HG03175 (cell line): ENCODE data around the gene TUSC2.

ENCODE experiments used
- ATAC-seq: cut with Tn5 transposase; IDR thresholded peaks from one replicate; pipeline ENCODE4 v1.9.1; 2021; ENCODE audit warnings: mild to moderate bottlenecking, moderate library complexity; ENCODE audit not compliant: unreplicated experiment

The TUSC2 gene

DNA sequence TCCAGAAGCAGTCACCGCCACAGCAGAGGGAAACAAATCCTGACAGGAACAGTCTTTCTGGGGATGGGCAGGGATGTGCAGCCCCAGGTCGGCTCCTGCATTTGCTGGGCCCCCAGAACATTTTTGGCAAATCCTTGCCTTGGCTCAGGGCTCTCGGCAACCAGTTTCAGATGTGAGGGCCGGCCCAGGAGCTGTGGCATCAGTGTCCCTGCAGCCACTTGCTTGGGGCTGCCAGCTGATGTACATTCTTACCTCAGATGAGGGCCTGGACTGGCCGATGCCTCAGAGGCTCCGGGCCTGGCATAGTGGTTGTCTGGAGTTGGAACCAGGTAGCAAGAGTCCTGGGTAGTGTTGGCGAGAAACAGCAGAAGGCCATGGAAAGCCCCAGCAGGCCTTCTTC lies 26.8 kb upstream of the TUSC2 start:
- ATAC-seq = no peak

DNA sequence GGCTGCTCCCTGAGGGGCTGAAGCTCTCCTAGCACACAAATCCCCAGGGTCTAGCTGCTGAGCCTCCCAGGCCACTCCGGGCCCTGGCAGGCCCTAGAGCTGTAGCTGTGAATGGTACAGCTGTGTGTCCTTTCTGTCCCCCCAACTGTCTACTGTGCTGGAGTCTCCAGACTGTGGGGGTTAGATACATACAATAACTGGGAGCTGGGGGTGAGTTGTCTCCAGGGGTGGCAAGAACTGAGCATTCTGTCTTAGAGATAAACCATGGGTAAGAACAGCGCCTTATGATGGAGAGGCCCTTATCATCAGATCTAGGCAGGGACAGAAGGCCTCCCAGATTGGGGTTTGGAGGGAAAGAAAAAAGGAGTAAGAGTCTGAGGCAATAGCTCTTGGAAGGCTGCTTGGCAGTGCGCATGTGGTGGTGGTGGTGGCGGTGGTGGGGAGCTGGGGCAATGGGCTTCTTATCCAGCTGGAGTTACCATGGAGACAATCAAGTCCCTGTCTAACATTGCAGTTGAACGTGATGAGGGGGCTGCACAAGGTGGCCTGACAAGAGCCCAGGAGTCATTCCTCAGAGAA lies 26.3 kb upstream of the TUSC2 start:
- ATAC-seq = no peak

DNA sequence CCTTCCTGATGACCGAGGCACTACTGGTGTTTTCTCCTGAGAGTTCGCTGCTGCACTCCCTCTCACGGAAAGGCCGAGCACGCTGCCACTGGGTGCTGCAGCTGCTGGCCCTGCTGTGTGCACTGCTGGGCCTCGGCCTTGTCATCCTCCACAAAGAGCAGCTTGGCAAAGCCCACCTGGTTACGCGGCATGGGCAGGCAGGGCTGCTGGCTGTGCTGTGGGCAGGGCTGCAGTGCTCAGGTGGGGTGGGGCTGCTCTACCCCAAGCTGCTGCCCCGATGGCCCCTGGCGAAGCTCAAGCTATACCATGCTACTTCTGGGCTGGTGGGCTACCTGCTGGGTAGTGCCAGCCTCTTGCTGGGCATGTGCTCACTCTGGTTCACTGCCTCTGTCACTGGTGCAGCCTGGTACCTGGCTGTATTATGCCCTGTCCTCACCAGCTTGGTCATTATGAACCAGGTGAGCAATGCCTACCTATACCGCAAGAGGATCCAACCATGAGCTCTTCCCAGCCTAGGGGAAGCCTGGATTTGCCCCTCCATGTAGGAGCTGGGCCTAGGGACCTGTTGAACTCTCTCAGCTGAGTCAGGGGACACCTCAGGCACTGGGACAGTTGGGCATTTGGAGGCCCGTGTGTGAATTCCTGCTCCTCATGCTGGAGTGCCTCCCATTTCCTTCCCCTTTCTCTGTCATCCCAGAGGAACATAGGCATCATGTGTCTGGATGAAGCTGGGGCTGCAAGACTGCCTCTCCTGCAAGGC lies 25.4 kb upstream of the TUSC2 start:
- no peak for ATAC-seq

DNA sequence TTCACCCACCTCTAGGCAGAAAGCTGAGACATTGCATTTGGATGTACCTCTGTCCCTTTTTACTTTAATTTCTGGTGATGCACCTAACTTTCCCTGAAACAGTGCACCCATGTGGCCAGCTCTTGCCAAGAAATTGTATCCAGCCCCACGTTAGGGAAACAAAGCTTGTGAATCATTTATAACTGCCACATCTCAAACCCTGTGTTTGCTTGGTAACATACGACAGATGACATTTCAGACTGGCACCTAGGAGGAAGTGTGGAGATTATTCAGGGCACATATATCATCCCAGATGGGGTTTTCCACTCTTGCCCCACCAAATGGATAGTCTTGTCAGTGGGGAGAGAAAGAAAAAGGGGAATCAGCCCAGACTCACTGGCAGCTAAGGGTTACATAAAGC lies 24.8 kb upstream of the TUSC2 start:
- ATAC-seq = no peak

DNA sequence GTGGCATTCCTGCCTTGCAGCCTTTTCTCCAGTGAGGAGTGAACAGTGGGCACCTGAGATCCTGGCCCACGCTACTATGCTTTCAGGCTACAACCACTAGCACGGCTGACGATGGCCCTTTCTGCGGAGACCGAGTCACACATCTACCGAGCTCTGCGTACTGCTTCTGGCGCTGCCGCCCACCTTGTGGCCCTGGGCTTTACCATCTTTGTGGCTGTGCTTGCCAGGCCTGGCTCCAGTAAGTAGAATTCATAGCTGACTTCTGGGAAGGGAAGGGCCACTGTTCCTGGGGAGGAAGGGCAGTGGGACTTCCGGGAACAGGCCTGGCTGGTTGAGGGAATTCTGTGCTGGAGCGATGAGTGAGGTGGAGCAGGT lies 23.3 kb upstream of the TUSC2 start:
- no peak for ATAC-seq

DNA sequence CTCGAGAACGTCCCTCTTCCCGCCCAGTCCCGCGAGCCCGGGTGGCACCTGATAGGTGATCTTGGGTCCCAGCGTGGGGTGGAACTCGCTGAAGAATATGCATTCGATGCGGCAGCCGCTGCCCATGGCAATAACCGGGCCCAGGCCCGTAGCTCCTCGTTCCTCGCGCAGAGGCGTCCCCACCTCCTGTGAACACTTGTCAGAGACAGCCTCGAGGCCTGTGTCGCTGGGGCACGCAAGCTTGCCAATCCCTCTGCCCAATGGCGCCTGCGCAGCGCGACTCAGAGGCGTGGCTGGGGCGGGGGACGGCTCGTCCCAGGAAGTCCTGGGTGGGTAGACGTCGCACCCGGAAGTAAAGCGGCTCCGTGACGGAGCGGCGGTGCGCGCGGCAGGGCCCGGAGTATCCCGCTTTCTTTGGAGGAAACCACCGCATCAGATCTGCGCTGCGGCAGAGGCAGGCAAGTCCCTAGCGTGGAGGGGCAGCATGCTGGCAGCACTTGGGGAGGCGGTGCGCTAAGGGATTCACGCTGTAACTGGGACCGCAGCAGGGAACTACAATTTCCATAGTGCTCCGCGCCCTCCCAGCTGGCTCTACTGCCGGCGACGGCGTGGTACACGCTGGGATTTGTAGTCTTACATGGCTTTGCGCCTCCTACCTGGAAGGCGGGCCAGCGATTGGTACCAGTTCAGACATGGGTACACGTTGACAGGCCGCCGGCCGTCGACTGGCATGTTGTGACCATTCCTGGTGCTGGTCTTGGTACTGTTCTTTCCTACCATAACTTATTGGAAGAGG lies 22.7 kb upstream of the TUSC2 start, which contains the start of the genes CYB561D2 and NPRL2:
Gene CYB561D2 (plus strand): TSS at position 336 of the 796 bp plus-strand sequence. CDS start 572 bp downstream, outside the sequence.
Gene NPRL2 (minus strand): TSS at position 249 of the 796 bp plus-strand sequence. CDS start 123 bp downstream, at position 126.
- ATAC-seq = peak; percentile 85

DNA sequence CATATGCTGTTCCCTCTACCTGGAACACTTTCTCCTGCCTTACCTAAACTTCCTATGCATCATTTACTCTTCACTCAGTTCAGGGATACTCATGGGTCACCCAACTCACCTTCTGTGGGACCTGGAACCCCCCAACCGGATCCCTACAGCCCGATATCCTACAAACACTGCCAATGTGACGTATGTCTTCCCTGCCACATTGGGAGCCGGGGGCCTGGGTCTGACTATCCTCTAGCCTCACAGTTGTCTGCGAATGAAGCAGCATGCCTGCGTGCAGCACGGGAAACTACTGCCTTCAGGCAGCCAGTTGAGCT lies 22.1 kb upstream of the TUSC2 start:
- ATAC-seq = no peak

DNA sequence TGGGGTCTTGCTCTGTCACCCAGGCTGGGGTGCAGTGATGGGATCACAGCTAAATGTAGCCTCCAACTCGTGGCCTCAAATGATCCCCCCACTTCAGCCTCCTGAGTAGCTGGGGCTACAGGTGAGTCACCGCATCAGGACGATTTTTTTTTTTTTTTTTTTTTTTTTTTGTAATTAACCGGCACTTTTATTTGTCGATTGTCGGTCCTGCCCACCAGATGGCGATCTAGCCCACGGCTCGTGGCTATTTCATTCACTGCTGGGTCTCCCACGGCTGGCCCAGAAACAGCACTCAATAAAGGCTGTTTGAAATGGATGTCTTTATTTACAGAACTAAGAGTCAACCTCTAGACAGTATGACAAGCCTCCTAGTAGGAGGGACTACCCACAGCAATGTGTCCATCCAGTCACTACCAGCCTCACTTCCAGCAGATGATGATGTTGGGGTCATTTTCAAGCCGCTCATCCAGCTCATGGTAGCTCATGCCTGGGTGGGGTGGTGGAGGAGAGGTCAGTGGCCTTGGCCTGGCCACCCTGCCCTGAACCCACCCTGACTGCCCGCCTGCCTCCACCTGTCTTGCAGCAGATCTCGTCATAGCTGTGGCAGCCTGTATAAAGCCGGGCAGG lies 19.3 kb upstream of the TUSC2 start:
- ATAC-seq = no peak

DNA sequence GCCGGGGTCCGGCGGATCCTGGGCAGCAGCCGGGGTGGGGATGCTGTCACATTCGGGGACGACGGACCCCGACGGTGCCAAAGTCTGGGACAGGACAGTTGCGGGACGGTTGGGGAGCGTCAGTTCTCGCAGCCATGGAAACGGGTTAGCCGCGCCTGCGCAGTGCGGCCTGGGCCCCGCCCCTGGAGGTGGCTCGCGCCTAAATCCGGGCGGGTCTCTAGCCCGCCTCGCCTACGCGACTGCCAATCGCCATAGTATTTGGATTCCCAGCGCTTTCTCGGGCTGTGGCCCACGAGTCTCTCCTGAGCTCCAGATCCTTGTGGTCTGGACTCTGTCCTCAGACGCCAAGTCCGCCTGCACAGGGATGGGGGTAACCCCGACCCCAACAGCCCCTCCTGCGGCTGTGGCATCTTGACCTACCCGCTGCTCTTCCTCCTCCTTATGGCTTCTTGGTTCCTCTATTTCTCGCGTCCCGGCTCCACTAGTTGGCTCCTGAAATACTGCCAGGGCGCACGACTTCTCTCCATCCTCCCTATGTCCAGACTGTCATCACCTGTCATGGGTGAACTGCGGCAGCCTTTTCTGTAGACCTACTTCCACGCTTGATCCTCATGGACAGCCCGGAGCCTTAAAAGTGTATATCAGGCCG lies 17.7 kb upstream of the TUSC2 start, which contains the start of gene ZMYND10:
Gene ZMYND10 (minus strand): TSS at position 147 of the 649 bp plus-strand sequence. CDS start 153 bp downstream, outside the sequence.
- ATAC-seq = peak; percentile 30

DNA sequence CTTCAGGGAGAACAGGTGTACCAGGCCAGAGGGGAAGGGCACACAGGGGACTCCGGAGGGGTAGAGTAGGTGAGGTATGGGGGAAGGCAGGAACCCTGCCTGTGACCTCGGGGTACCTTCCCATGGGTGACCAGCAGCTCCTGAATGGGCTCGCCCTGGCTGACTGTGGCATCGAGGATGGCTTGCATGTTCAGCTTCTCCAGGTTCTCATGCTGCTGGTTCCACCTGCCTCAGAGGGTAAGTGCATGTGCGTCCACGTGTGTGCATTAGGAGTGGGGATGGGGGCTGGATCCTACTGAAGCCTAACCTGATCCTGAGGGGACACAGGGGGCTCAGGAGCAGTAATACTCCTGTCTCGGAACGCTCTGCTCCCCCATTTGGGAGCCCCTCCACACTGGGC lies 17.0 kb upstream of the TUSC2 start:
- ATAC-seq = no peak

DNA sequence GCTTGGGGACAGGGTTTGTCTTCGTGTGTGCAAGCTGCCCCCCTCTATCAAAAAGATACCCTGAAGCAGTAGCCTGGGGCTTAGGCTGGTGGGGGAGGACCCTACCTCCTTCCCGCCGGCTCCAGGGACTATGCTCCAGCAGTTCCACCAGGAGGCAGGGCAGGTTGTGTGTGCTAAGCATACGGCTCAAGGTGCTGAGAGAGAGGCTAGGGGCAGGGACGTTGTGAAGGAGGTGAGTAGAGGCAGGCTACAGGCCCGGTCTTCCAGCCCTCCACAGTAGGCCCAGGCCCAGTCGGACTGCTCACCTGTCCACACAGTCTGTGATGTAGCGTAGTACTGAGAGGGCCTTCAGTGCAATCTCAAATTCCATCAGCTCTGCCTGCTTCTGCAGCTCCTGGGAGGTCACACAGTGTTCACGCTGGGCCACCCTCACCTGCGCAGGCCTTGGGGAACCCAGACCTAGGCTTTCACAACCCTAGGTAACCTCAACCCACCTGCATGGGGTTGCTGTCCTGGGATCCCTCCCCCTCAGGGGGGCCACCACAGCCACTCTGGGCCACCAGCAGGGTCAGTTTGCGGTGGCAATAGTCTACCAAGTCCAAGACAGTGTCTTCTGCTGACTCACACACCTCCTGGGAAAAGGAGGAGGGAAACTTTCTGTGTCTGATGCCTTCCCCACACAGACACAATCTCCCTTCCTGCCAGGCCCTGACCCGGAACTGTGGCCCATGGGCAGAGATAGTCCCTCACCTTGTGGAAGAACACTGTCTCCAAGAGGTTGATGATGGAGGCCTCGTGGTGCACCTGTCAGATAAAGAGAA lies 15.0 kb upstream of the TUSC2 start:
- no peak for ATAC-seq

DNA sequence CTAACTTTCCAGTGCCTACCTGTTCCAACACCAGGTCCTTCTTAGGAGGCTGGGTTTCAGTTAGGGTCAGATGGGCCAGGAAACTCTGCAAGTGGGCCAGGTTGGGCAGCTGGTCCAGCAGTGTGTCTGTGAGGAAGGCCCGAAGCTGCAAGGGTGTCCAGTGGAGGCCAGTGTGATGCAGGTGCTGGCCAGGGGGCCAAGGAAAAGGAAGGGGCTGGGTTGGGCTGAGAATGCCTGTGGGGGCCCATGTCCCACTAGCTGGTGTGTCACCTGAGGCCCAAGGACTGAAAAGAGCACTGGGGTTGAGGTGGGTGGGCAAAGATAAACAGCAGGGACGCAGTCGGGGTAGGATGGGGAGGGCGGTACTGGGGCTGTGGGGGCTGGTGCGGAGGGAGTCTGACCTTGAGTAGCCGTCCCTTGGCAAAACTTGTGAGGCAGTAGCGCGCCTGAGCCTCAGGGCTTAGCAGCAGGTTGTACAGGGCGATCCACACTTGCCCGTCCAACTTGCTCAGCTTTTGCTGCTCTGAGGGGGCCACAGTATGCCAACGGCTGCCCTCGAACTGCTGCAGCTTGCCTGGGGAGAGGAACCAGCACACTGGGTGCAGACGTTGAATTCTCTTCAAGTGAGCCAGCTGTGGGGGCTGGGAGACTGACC lies 14.1 kb upstream of the TUSC2 start:
- ATAC-seq = no peak

DNA sequence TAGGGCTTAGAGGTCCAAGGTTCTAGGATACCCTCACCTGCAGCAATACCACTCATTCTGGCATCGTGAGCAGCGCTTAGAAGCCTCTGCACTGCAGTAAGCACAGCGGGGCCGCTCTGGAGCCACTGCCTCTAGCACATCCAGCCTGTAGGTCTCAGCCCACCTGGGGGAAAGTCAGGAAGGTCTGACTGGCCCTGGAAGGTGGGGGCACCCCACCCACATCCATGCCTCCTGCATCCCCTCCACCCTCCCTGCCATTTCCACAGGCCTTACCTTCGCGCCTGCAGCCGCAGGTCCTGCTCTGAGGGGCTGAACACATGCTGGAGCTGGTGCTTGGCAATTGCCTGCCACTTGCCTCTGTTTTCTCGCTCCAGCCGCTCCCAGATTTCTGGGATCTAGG lies 13.5 kb upstream of the TUSC2 start:
- ATAC-seq = no peak

DNA sequence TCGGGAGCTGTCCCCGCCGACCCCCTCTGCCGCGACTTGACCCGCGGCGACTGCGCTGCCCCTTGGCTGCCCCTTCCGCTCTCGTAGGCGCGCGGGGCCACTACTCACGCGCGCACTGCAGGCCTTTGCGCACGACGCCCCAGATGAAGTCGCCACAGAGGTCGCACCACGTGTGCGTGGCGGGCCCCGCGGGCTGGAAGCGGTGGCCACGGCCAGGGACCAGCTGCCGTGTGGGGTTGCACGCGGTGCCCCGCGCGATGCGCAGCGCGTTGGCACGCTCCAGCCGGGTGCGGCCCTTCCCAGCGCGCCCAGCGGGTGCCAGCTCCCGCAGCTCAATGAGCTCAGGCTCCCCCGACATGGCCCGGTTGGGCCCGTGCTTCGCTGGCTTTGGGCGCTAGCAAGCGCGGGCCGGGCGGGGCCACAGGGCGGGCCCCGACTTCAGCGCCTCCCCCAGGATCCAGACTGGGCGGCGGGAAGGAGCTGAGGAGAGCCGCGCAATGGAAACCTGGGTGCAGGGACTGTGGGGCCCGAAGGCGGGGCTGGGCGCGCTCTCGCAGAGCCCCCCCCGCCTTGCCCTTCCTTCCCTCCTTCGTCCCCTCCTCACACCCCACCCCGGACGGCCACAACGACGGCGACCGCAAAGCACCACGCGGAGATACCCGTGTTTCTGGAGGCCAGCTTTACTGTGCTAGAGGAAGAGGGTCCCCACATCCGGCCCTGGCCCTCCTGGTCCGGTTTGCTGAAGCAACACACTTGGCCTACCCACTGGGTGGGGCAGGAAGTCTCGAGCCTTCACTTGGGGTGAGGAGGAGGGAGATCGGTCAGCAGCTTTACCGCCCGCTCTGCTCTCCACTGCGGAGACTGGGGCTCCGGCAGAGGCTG lies 12.7 kb upstream of the TUSC2 start, which contains the start of gene RASSF1:
Gene RASSF1 (minus strand): TSS at position 389 of the 882 bp plus-strand sequence. CDS start 31 bp downstream, at position 358.
- ATAC-seq = peak; percentile 23

DNA sequence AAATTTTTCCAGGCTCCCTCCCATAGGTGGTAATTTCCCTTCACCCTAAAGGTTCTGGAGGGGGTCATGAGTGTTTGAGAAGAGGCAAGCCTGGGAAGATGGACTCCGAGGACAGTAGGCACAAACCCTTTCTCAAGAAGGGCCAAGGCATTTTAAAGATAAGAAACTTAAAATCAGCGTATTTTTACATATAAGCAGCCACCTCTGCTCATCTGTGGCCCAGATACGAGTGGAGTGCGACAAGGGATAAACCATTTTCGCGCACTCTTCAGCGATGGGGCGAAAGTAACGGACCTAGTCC lies 12.1 kb upstream of the TUSC2 start:
- ATAC-seq = no peak

DNA sequence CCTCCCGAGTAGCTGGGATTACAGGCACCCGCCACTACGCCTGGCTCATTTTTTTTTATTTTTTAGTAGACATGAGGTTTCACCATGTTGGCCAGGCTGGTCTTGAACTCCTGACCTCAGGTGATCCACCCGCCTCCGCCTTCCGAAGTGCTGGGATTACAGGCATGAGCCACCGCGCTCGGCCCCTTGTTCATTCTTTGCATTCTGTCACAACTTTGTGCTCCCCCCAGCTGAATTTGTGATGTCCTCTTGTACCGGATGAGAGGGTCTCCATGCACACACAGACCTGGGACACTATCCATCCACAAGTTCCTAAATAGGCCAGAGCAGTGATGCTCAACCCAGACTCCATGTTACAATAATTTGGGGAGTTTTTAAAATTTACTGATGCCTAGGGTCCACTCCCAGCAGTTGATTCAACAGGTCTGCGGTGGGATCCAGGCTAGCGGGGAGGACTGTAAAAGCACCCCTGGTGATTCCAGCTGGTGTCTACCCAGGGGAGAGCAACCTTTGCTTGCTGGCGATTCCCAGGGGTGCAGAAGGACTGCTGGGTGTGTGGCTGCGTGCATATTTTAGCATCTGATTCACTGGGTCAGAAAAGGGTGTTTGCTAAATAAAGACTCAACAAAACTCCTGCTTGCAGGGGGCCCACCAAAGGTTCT lies 11.6 kb upstream of the TUSC2 start:
- ATAC-seq = no peak

DNA sequence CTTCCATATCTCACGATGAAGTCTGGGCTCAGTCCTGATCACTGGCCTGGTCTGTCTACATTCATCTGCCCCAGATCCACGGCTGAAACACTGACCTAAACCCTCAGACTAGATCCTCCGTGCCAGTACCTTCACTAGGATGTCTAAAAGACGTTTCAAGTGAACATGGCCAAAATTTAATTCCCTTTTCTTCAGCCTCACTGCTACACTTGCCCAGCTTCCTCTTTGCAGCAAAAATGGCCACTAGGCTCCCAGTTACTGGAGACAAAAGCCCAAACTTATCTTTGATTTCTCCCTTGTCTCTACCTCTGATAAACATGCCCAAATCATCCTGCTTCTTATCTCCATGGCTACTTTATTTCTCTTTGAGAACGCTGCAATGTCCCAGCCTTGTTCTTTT lies 10.9 kb upstream of the TUSC2 start:
- no peak for ATAC-seq
